OCI-LY3 (cell line): ENCODE measurements around the gene GID4.

Experiments used
- H2AFZ ChIP-seq: fragments of 200-600, 300-600 bp; shearing (Covaris generic); 2 replicates; pipeline ENCODE4 v1.6.0; 2014; ENCODE audit warnings: antibody characterized with exemption, low read depth, low read length
- H3K27ac ChIP-seq: fragments of 200-600, 300-600 bp; sonication (generic); 2 replicates; pipeline ENCODE4 v1.5.1; 2014; ENCODE audit warnings: mild to moderate bottlenecking, low read length, moderate library complexity, mixed read lengths
- H3K27me3 ChIP-seq: fragments of 200-600, 300-600 bp; sonication (generic); 2 replicates; pipeline ENCODE4 v1.6.1; 2014; ENCODE audit warnings: low read depth, low read length, mixed read lengths
- H3K36me3 ChIP-seq: fragments of 200-600, 300-600 bp; sonication (generic); replicated peaks from 2 replicates; pipeline ENCODE3; 2014; ENCODE audit warnings: low read depth, low read length, mixed read lengths
- H3K4me1 ChIP-seq: fragments of 300-600, 200-600 bp; sonication (generic); 2 replicates; pipeline ENCODE4 v1.6.1; 2014; ENCODE audit warnings: low read length, mixed read lengths
- H3K4me2 ChIP-seq: fragments of 200-600, 300-600 bp; sonication (generic); 2 replicates; pipeline ENCODE4 v1.6.1; 2014; ENCODE audit warnings: low read length, mixed read lengths
- H3K4me3 ChIP-seq: fragments of 300-600, 200-600 bp; sonication (generic); 2 replicates; pipeline ENCODE4 v1.5.1; 2014; ENCODE audit warnings: antibody characterized with exemption, mild to moderate bottlenecking, low read length, moderate library complexity
- H3K79me2 ChIP-seq: fragments of 300-600, 200-600 bp; shearing (Covaris generic); 2 replicates; pipeline ENCODE4 v1.6.1; 2014; ENCODE audit warnings: mild to moderate bottlenecking, low read length, mixed read lengths
- H3K9ac ChIP-seq: fragments of 300-600, 200-600 bp; shearing (Covaris generic); 2 replicates; pipeline ENCODE4 v1.6.0; 2014; ENCODE audit warnings: mild to moderate bottlenecking, low read length, moderate library complexity
- H3K9me3 ChIP-seq: fragments of 200-600, 300-600 bp; shearing (Covaris generic); 2 replicates; pipeline ENCODE4 v1.6.1; 2014; ENCODE audit warnings: low read length, mixed read lengths; ENCODE audit not compliant: insufficient read depth
- H4K20me1 ChIP-seq: fragments of 200-600, 300-600 bp; sonication (generic); 2 replicates; pipeline ENCODE4 v1.6.1; 2016; ENCODE audit warnings: low read length, mixed read lengths; ENCODE audit not compliant: insufficient read depth
- EZH2phosphoT487 ChIP-seq: fragments of 200-600 bp; shearing (Covaris generic); IDR thresholded peaks from 2 replicates; pipeline ENCODE4 v1.6.1; 2018; ENCODE audit warnings: antibody characterized with exemption, mixed run types, low read depth
- TF ChIP-seq, protein P1 (sequence below): fragments of 200-600, 300-600 bp; sonication (generic); IDR thresholded peaks from 2 replicates; pipeline ENCODE4 v1.5.1; 2014; ENCODE audit warnings: antibody characterized with exemption, low read length, low read depth

GID4 gene

DNA sequence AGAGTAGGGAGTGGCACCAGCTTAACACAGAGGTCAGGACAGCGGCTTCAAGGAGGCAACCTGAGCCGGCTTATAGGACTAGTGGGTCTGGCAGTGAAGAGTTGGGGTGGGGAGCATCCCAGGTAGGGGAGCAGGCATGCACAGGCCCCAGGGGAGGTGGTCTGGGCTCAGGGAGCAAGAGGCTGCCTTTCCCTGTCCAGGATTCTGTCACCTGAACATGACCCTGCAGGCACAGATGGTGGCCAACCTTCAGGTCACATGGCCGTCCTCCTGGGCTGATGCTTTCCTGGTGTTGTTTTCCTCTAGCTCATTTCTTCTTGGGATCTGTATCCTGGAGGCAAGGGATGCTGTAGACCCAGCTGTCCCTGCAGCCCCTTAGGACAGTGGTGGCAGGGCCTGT lies 65.8 kb downstream of the GID4 start:
- Histone ChIP-seq H2AFZ (no peak overlapping the region), H3K4me1 (no peaks in the 10 kb centered on the region), H3K9me3 (no peaks in the 10 kb centered on the region), H3K79me2 (no peaks in the 10 kb centered on the region), H3K27me3 (no peaks in the 10 kb centered on the region), H3K4me3 (no peak overlapping the region), H3K4me2 (no peak overlapping the region), H4K20me1 (no peaks in the 10 kb centered on the region), H3K9ac (no peak overlapping the region), H3K36me3 (no peaks in the 10 kb centered on the region), H3K27ac (no peak overlapping the region)
- TF ChIP-seq, protein P1, sequence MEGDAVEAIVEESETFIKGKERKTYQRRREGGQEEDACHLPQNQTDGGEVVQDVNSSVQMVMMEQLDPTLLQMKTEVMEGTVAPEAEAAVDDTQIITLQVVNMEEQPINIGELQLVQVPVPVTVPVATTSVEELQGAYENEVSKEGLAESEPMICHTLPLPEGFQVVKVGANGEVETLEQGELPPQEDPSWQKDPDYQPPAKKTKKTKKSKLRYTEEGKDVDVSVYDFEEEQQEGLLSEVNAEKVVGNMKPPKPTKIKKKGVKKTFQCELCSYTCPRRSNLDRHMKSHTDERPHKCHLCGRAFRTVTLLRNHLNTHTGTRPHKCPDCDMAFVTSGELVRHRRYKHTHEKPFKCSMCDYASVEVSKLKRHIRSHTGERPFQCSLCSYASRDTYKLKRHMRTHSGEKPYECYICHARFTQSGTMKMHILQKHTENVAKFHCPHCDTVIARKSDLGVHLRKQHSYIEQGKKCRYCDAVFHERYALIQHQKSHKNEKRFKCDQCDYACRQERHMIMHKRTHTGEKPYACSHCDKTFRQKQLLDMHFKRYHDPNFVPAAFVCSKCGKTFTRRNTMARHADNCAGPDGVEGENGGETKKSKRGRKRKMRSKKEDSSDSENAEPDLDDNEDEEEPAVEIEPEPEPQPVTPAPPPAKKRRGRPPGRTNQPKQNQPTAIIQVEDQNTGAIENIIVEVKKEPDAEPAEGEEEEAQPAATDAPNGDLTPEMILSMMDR, result no peak
- no peak for TF ChIP-seq EZH2phosphoT487

DNA sequence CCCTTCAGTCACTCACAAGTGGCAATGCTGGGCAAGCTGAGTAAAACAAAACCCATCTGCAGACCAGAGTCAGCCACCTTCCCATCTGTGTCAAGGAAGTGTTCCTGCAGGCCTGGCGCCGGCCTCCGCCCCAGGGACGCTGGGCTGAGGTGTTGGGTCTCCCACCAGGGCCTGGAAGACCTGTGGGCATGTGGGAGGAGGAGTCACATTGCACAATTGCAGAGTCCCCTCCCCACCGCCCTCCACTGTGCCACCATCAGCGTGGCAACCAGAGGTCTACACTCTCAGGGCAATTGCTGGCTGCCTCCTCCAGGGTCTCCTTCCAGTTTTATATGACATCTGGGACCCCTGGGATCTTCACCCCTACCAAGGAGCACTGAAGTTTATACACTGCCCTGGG lies 66.4 kb downstream of the GID4 start:
- Histone ChIP-seq H3K79me2 (no peaks in the 10 kb centered on the region), H3K27me3 (no peaks in the 10 kb centered on the region), H3K4me2 (no peak overlapping the region), H3K36me3 (no peaks in the 10 kb centered on the region), H3K9me3 (no peaks in the 10 kb centered on the region), H3K27ac (no peak overlapping the region), H4K20me1 (no peaks in the 10 kb centered on the region), H2AFZ (no peak overlapping the region), H3K4me1 (no peaks in the 10 kb centered on the region), H3K4me3 (no peak overlapping the region), H3K9ac (no peak overlapping the region)
- TF ChIP-seq EZH2phosphoT487, result no peak
- TF ChIP-seq, protein P1, result no peak

DNA sequence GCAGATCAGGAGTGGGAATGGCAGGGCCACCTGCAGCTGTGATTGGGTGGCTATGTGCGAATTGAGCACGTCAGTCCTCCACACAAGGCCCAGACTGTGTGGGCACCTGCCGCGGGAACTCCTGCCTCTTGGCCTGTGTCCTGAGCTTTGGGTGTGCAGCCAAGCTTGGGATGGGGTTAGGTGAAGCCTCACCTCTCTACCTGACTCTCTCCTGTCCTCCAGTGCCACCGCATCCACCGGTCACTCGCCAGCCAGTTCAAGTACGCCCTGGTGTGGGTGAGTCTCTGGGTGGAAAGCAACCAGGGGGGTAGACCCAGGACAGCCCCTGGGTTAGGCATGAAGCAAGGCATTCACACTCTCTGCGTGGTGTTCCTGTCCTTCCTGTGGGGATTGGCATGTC lies 67.0 kb downstream of the GID4 start:
- H3K4me3 ChIP-seq, result no peak overlapping the region
- no peak overlapping the region for H3K9ac ChIP-seq
- no peaks in the 10 kb centered on the region for H3K9me3 ChIP-seq
- no peaks in the 10 kb centered on the region for H3K4me1 ChIP-seq
- H3K79me2 ChIP-seq, result no peaks in the 10 kb centered on the region
- H4K20me1 ChIP-seq, result no peaks in the 10 kb centered on the region
- no peak overlapping the region for H3K27ac ChIP-seq
- H3K36me3 ChIP-seq, result no peaks in the 10 kb centered on the region
- TF ChIP-seq EZH2phosphoT487, result no peak
- TF ChIP-seq, protein P1, result no peak
- H3K27me3 ChIP-seq, result no peaks in the 10 kb centered on the region
- no peak overlapping the region for H2AFZ ChIP-seq
- no peak overlapping the region for H3K4me2 ChIP-seq

DNA sequence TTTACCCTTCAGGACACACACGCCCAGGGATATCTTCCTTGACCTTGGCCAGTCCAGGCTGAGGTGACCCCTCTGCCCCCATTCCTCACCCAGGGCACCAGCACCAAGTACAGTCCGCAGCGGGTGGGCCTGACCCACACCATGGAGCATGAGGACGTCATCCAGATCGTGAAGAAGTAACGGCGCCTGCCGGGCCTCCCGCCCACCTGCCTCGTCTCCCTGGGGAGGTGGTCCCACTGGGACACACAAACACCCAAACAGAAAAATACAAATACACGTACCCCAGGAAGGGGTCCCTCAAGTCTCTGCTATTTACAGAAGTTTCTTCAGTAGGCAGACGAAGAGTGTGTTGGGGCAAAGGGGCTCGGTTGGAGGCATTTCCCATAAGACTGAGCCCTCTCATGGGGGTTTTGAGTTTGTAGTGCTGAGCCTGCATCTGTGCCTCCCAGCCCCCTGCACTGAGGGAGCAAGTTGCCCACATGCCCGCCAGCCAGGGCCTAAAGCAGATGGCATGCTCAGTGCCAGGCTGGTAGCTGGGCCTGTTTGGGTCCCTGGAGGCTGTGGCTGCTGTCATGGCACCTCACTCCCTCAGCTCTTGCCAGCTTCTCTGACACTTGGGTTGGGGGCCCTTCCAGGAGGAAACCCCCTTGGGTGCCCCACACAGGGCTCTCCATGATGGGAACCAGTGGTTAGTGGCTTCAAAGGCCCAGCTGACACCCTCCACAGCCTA lies 68.0 kb downstream of the GID4 start:
- no peaks in the 10 kb centered on the region for H3K27me3 ChIP-seq
- H3K4me2 ChIP-seq, result no peak overlapping the region
- no peaks in the 10 kb centered on the region for H3K4me1 ChIP-seq
- no peaks in the 10 kb centered on the region for H3K36me3 ChIP-seq
- no peak overlapping the region for H3K27ac ChIP-seq
- TF ChIP-seq, protein P1, result no peak
- no peak for TF ChIP-seq EZH2phosphoT487
- H2AFZ ChIP-seq, result no peak overlapping the region
- no peaks in the 10 kb centered on the region for H3K9me3 ChIP-seq
- H3K79me2 ChIP-seq, result no peaks in the 10 kb centered on the region
- H3K4me3 ChIP-seq, result no peak overlapping the region
- no peak overlapping the region for H3K9ac ChIP-seq
- H4K20me1 ChIP-seq, result no peaks in the 10 kb centered on the region
